HFFc6 (cell line): Measurements from ENCODE around the gene SLIT1. TPM values are rescaled to one million over a fixed set of nuclear protein-coding genes. Genes with fewer than 3 reads are reported as not detected.

ENCODE experiments used
- DNase-seq: peaks from one replicate; pipeline ENCODE4 v3.0.0-alpha.2; 2018
- H3K27ac Mint-ChIP-seq: 2 replicates; pipeline ENCODE4 v1.8.0; 2020; ENCODE audit warnings: mild to moderate bottlenecking, mixed read lengths
- H3K27me3 Mint-ChIP-seq: 2 replicates; pipeline ENCODE4 v1.8.0; 2021; ENCODE audit warnings: mild to moderate bottlenecking, moderate library complexity, mixed read lengths; ENCODE audit not compliant: insufficient read depth
- H3K36me3 Mint-ChIP-seq: 2 replicates; pipeline ENCODE4 v1.8.0; 2021; ENCODE audit warnings: low read depth, mixed read lengths
- H3K4me1 Mint-ChIP-seq: 2 replicates; pipeline ENCODE4 v1.8.0; 2020; ENCODE audit warnings: low read depth, mixed read lengths
- H3K4me3 Mint-ChIP-seq: 2 replicates; pipeline ENCODE4 v1.8.0; 2020; ENCODE audit warnings: mild to moderate bottlenecking, moderate library complexity, mixed read lengths
- H3K9me3 Mint-ChIP-seq: 2 replicates; pipeline ENCODE4 v1.8.0; 2020; ENCODE audit warnings: mild to moderate bottlenecking, mixed read lengths
- CTCF ChIP-seq: fragments of 200-600 bp; sonication (generic); IDR thresholded peaks from 2 replicates; pipeline ENCODE4 v1.5.0; 2021; ENCODE audit warnings: antibody characterized with exemption, mild to moderate bottlenecking
- total RNA-seq, 6 experiments: library from RNA; stranded (reverse); fragmentation: NEBNext Ultra II Directional; extraction: Animal tissue kit (Norgen Biotek cat#: 25700); gene quantifications; 2 replicates in 1 of 6; 3 replicates in 5 of 6; pipeline ENCODE4 v1.2.3, GENCODE V29; 2021

Gene SLIT1
- total RNA-seq, 6 experiments from 2014 or later: 0.05 TPM; not detected in 5

GRCh38 chr10:97065128-97065527 is 120.6 kb downstream of the SLIT1 start:
- no peaks in the 10 kb centered on the region for H3K4me1 Mint-ChIP-seq
- no peak overlapping the region for H3K27ac Mint-ChIP-seq
- H3K9me3 Mint-ChIP-seq: peaks cover 10% of the 10 kb centered on the region
- H3K27me3 Mint-ChIP-seq: peaks cover 38% of the 10 kb centered on the region
- DNase-seq: peak; percentile 3
- H3K36me3 Mint-ChIP-seq: no peaks in the 10 kb centered on the region
- H3K4me3 Mint-ChIP-seq: no peak overlapping the region
- TF ChIP-seq CTCF: no peak

GRCh38 chr10:97063983-97064837 is 121.5 kb downstream of the SLIT1 start:
- peaks cover under 1% of the 10 kb centered on the region for H3K9me3 Mint-ChIP-seq
- H3K4me3 Mint-ChIP-seq: no peak overlapping the region
- H3K4me1 Mint-ChIP-seq: no peaks in the 10 kb centered on the region
- H3K36me3 Mint-ChIP-seq: no peaks in the 10 kb centered on the region
- H3K27me3 Mint-ChIP-seq: peaks cover 32% of the 10 kb centered on the region
- H3K27ac Mint-ChIP-seq: no peak overlapping the region
- no peak for DNase-seq
- TF ChIP-seq CTCF: no peak

- no peaks in the 10 kb centered on the region for H3K4me1 Mint-ChIP-seq
- H3K36me3 Mint-ChIP-seq: no peaks in the 10 kb centered on the region
- DNase-seq: no peak
- no peak for TF ChIP-seq CTCF
- no peaks in the 10 kb centered on the region for H3K9me3 Mint-ChIP-seq
- no peak overlapping the region for H3K27ac Mint-ChIP-seq
- peaks cover 33% of the 10 kb centered on the region for H3K27me3 Mint-ChIP-seq
- H3K4me3 Mint-ChIP-seq: no peak overlapping the region
Observed at GRCh38 chr10:97063271-97063982, 122.3 kb downstream of the SLIT1 start.

- no peak for TF ChIP-seq CTCF
- Mint-ChIP-seq H3K27ac (no peak overlapping the region), H3K4me3 (no peak overlapping the region), H3K4me1 (no peaks in the 10 kb centered on the region), H3K27me3 (peaks cover 33% of the 10 kb centered on the region), H3K36me3 (no peaks in the 10 kb centered on the region), H3K9me3 (no peaks in the 10 kb centered on the region)
- no peak for DNase-seq
Observed at GRCh38 chr10:97062456-97062855, 123.3 kb downstream of the SLIT1 start.

GRCh38 chr10:97062046-97062445 is 123.7 kb downstream of the SLIT1 start:
- Mint-ChIP-seq H3K27me3 (peaks cover 33% of the 10 kb centered on the region), H3K4me1 (no peaks in the 10 kb centered on the region), H3K36me3 (no peaks in the 10 kb centered on the region), H3K9me3 (no peaks in the 10 kb centered on the region), H3K4me3 (no peak overlapping the region), H3K27ac (no peak overlapping the region)
- DNase-seq: no peak
- no peak for TF ChIP-seq CTCF
